Measurements from ENCODE around the gene BZW2. TPM values are rescaled to one million over a fixed set of nuclear protein-coding genes. Genes with fewer than 3 reads are reported as not detected.

The BZW2 gene
- polyA plus RNA-seq, 3 donors, result 19.0 to 45.2 (median 36.4) TPM

- H3K36me3 Mint-ChIP-seq, result peaks cover 43 to 53% of the 10 kb centered on the region in 2 donors
- H3K9me3 Mint-ChIP-seq, result no peaks in the 10 kb centered on the region
- Histone ChIP-seq H3K36me3 (replicated peaks in 1 of 2; ENCODE audit: control insufficient read depth in 1 of 2, insufficient read depth in 2 of 2, low read length in 2 of 2) (peaks cover 20 to 49% of the 10 kb centered on the region in 2 donors), H3K4me2 (replicated peaks; ENCODE audit: extremely low read depth, low read length, poor library complexity, severe bottlenecking) (no peak overlapping the region), H3K9me3 (replicated peaks in 1 of 2; ENCODE audit: control insufficient read depth in 1 of 2, insufficient read depth in 1 of 2, low read length in 2 of 2) (no peaks in the 10 kb centered on the region), H4K20me1 (ENCODE audit: insufficient read depth, low read length) (no peaks in the 10 kb centered on the region), H2AFZ (ENCODE audit: insufficient read depth, low read depth, low read length, poor library complexity, severe bottlenecking) (no peak overlapping the region), H3K27ac (ENCODE audit: low read depth in 1 of 2, low read length in 2 of 2) (no peak overlapping the region), H3K4me1 (ENCODE audit: control insufficient read depth in 1 of 2, insufficient read depth in 2 of 2, low read length in 2 of 2) (no peaks in the 10 kb centered on the region), H3K27me3 (ENCODE audit: control insufficient read depth in 2 of 2, insufficient read depth in 2 of 2, low read length in 2 of 2) (no peaks in the 10 kb centered on the region), H3K4me3 (replicated peaks in 1 of 3; ENCODE audit: low read depth in 2 of 3, low read length in 3 of 3) (no peak overlapping the region), H3K9ac (ENCODE audit: insufficient read depth, low read length, poor library complexity, severe bottlenecking) (no peak overlapping the region), H3K79me2 (ENCODE audit: insufficient read depth, low read length) (no peaks in the 10 kb centered on the region)
- WGBS (ENCODE audit: insufficient coverage), result 100% methylated on average over 3 of the region's 5 CpGs
- H3K4me1 Mint-ChIP-seq, result no peaks in the 10 kb centered on the region
- no peaks in the 10 kb centered on the region for H3K27me3 Mint-ChIP-seq (ENCODE audit: low read depth in 3 of 3)
- no peak for TF ChIP-seq CTCF (IDR thresholded peaks at IDR 0.05)
- intact Hi-C loops (cut with micrococcal nuclease), result no loop called here
- H3K27ac Mint-ChIP-seq, result no peak overlapping the region
- no peak for DNase-seq
- no peak overlapping the region for H3K4me3 Mint-ChIP-seq
These were observed 30.8 kb upstream of the BZW2 start for GRCh38 chr7:16615228-16615627.

DNA sequence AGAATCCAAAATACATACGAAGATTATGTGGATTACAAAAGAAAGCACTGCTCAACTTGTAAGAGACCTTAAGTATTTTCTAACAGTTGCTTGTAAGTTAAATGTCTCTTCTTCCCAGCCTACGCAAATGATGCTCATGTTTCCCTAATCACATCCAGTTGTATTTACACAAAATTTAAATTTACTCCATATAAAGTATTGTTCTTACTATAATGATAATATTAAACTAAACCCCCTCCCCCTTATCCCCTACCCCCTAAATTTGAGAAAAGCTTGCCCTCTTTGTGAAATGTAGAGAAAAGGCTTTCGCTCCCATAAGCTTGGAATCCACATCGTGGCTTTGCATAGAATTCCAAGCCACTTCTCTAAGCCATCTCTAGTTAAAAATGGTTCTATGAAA, 29.9 kb upstream of the BZW2 start:
- Mint-ChIP-seq H3K4me3 (no peak overlapping the region), H3K9me3 (no peaks in the 10 kb centered on the region), H3K27me3 (ENCODE audit: low read depth in 3 of 3) (no peaks in the 10 kb centered on the region), H3K4me1 (no peaks in the 10 kb centered on the region), H3K27ac (no peak overlapping the region), H3K36me3 (peaks cover 38 to 62% of the 10 kb centered on the region in 2 donors)
- WGBS (ENCODE audit: insufficient coverage), result no CpG with 5 or more reads among the region's 4 CpGs
- Histone ChIP-seq H3K4me3 (replicated peaks in 1 of 3; ENCODE audit: low read depth in 2 of 3, low read length in 3 of 3) (no peak overlapping the region), H2AFZ (ENCODE audit: insufficient read depth, low read depth, low read length, poor library complexity, severe bottlenecking) (no peak overlapping the region), H3K36me3 (replicated peaks in 1 of 2; ENCODE audit: control insufficient read depth in 1 of 2, insufficient read depth in 2 of 2, low read length in 2 of 2) (peaks cover 20 to 54% of the 10 kb centered on the region in 2 donors), H3K9ac (ENCODE audit: insufficient read depth, low read length, poor library complexity, severe bottlenecking) (no peak overlapping the region), H3K27ac (ENCODE audit: low read depth in 1 of 2, low read length in 2 of 2) (no peak overlapping the region), H3K27me3 (ENCODE audit: control insufficient read depth in 2 of 2, insufficient read depth in 2 of 2, low read length in 2 of 2) (no peaks in the 10 kb centered on the region), H3K79me2 (ENCODE audit: insufficient read depth, low read length) (no peaks in the 10 kb centered on the region), H3K4me1 (ENCODE audit: control insufficient read depth in 1 of 2, insufficient read depth in 2 of 2, low read length in 2 of 2) (no peaks in the 10 kb centered on the region), H4K20me1 (ENCODE audit: insufficient read depth, low read length) (no peaks in the 10 kb centered on the region), H3K4me2 (replicated peaks; ENCODE audit: extremely low read depth, low read length, poor library complexity, severe bottlenecking) (no peak overlapping the region), H3K9me3 (replicated peaks in 1 of 2; ENCODE audit: control insufficient read depth in 1 of 2, insufficient read depth in 1 of 2, low read length in 2 of 2) (no peaks in the 10 kb centered on the region)
- no peak for DNase-seq
- TF ChIP-seq CTCF (IDR thresholded peaks at IDR 0.05), result no peak
- intact Hi-C loops (cut with micrococcal nuclease), result no loop called here
